Esophagus squamous epithelium (tissue), 5 donors: ENCODE data around the gene EMCN. TPM values are rescaled to one million over a fixed set of nuclear protein-coding genes. Genes with fewer than 3 reads are reported as not detected.

Experiments used
- DNase-seq: peaks from one replicate; lab custom pipeline; 2025; lab: John Stamatoyannopoulos, UW
- H3K27ac ChIP-seq, 4 donors: fragments of 200-600 bp; sonication (generic); one replicate each; pipeline ENCODE4 v1.5.1; 2016 to 2019; ENCODE audit warnings: mild to moderate bottlenecking in 1 of 4
- H3K27me3 ChIP-seq, 4 donors: fragments of 200-600 bp; sonication (generic); 1 replicate in 3 of 4; 2 replicates in 1 of 4; pipeline versions ENCODE4 v1.5.1 to v1.6.0; 2017 to 2021; ENCODE audit warnings: antibody characterized with exemption in 1 of 4
- H3K36me3 ChIP-seq, 3 donors: fragments of 200-600 bp; sonication (generic); one replicate each; pipeline ENCODE4 v1.5.1; 2016 to 2019
- H3K4me1 ChIP-seq, 3 donors: fragments of 200-600 bp; sonication (generic); one replicate each; pipeline ENCODE4 v1.5.1; 2017 to 2019
- H3K4me3 ChIP-seq, 4 donors: fragments of 200-600 bp; sonication (generic); 1 replicate in 3 of 4; 2 replicates in 1 of 4; pipeline ENCODE4 v1.5.1; 2016 to 2019; ENCODE audit warnings: mild to moderate bottlenecking in 2 of 4, moderate library complexity in 1 of 4
- H3K9me3 ChIP-seq, 3 donors: fragments of 200-600 bp; sonication (generic); one replicate each; pipeline ENCODE4 v1.5.1; 2016 to 2019
- CTCF ChIP-seq, 6 experiments: fragments of 450-650 bp in 4 of 6; fragments of 200-600 bp in 2 of 6; sonication (generic) in 2 of 6; IDR thresholded peaks; one replicate each; pipeline ENCODE4 v1.5.1; 2016 to 2019; ENCODE audit warnings: antibody characterized with exemption in 6 of 6, mild to moderate bottlenecking in 4 of 6, moderate library complexity in 4 of 6
- POLR2A ChIP-seq, 4 donors: fragments of 450-650 bp; IDR thresholded peaks; one replicate each; pipeline ENCODE4 v1.6.1; 2017; ENCODE audit warnings: antibody characterized with exemption in 4 of 4, mild to moderate bottlenecking in 4 of 4, moderate library complexity in 3 of 4
- WGBS, 2 donors: methylation state at CpG; one replicate each; pipeline ENCODE4 v1.1.5; 2018; 5-methylcytosine and 5-hydroxymethylcytosine counted together
- intact Hi-C: fragments of 100-400 bp; cut with DNase I; formaldehyde crosslinking; loops from one replicate; pipeline ENCODE4 v1.15.0; 2022
- total RNA-seq, 4 donors: library from RNA; depleted of rRNA; stranded (reverse); fragments of >200 nt; gene quantifications; one replicate each; pipeline ENCODE4 v1.1.0, GENCODE V29; 2016
- donor health status: DM: yes; HTN: yes; CAD: no.

Gene EMCN
- 10 to 100 TPM in 1 of 4 donors, 1 to 10 TPM in 2, under 1 TPM in 1; 0.64 to 13.7 (median 7.8) TPM for total RNA-seq

- TF ChIP-seq CTCF (IDR thresholded peaks at IDR 0.05), result no peak
- no peak for TF ChIP-seq POLR2A (IDR thresholded peaks at IDR 0.05)
- intact Hi-C loops, result no loop called here
- peak within 1 kb of the TSS in 3 of 4 donors; percentile 36 to 59 (median 49) for H3K27ac ChIP-seq
- no peaks in the 10 kb centered on the region for H3K27me3 ChIP-seq
- DNase-seq, result no peak
- WGBS, 2 donors, result 25 to 45% methylated on average over 3 of the region's 3 CpGs
- H3K4me1 ChIP-seq, result no peaks in the 10 kb centered on the region
- no peaks in the 10 kb centered on the region for H3K36me3 ChIP-seq
- no peaks in the 10 kb centered on the region for H3K9me3 ChIP-seq
- H3K4me3 ChIP-seq, result peak within 1 kb of the TSS in 3 of 4 donors; percentile 9 to 52 (median 27)
These were observed at the start of gene EMCN for GRCh38 chr4:100517864-100518341. EMCN (minus strand) TSS chr4:100518022; CDS start chr4:100517914, 108 bp downstream.

- Histone ChIP-seq H3K27ac (no peak overlapping the region), H3K4me3 (no peak overlapping the region), H3K9me3 (no peaks in the 10 kb centered on the region), H3K4me1 (no peaks in the 10 kb centered on the region), H3K36me3 (no peaks in the 10 kb centered on the region), H3K27me3 (no peaks in the 10 kb centered on the region)
- no peak for TF ChIP-seq POLR2A (IDR thresholded peaks at IDR 0.05)
- no peak for TF ChIP-seq CTCF (IDR thresholded peaks at IDR 0.05)
- DNase-seq, result no peak
- 58 to 74% methylated on average over 3 of the region's 3 CpGs for WGBS, 2 donors
- intact Hi-C loops, result no loop called here
These were observed 48.6 kb upstream of the EMCN start for GRCh38 chr4:100566396-100566795.

- TF ChIP-seq CTCF (IDR thresholded peaks at IDR 0.05), result no peak
- TF ChIP-seq POLR2A (IDR thresholded peaks at IDR 0.05), result no peak
- no peak for DNase-seq
- H3K9me3 ChIP-seq, result no peaks in the 10 kb centered on the region
- H3K36me3 ChIP-seq, result no peaks in the 10 kb centered on the region
- intact Hi-C loops, result no loop called here
- H3K27ac ChIP-seq, result no peak overlapping the region
- H3K4me3 ChIP-seq, result no peak overlapping the region
- 44 to 47% methylated on average over 2 of the region's 2 CpGs for WGBS, 2 donors
- no peaks in the 10 kb centered on the region for H3K4me1 ChIP-seq
- no peaks in the 10 kb centered on the region for H3K27me3 ChIP-seq
These were observed 39.5 kb upstream of the EMCN start for GRCh38 chr4:100557306-100557705.

- Histone ChIP-seq H3K4me3 (no peak overlapping the region), H3K9me3 (no peaks in the 10 kb centered on the region), H3K4me1 (no peaks in the 10 kb centered on the region), H3K27ac (no peak overlapping the region), H3K27me3 (no peaks in the 10 kb centered on the region), H3K36me3 (no peaks in the 10 kb centered on the region)
- DNase-seq, result no peak
- intact Hi-C loops, result no loop called here
- WGBS, 2 donors, result 63 to 80% methylated on average over 2 of the region's 2 CpGs
- no peak for TF ChIP-seq POLR2A (IDR thresholded peaks at IDR 0.05)
- TF ChIP-seq CTCF (IDR thresholded peaks at IDR 0.05), result no peak
These were observed 38.0 kb upstream of the EMCN start for GRCh38 chr4:100555611-100556337.

GRCh38 chr4:100548200-100548560 is 30.4 kb upstream of the EMCN start:
- Histone ChIP-seq H3K4me1 (no peaks in the 10 kb centered on the region), H3K9me3 (no peaks in the 10 kb centered on the region), H3K27me3 (no peaks in the 10 kb centered on the region), H3K4me3 (no peak overlapping the region), H3K27ac (no peak overlapping the region), H3K36me3 (no peaks in the 10 kb centered on the region)
- WGBS, 2 donors, result 71 to 73% methylated on average over 1 of the region's 1 CpG
- TF ChIP-seq CTCF (IDR thresholded peaks at IDR 0.05) (no peak), POLR2A (IDR thresholded peaks at IDR 0.05) (no peak)
- DNase-seq, result no peak
- intact Hi-C loops, result no loop called here
